Ishikawa (cell line): ENCODE results near the gene KRT9.

Experiments used
- CEBPB ChIP-seq: IDR thresholded peaks from 2 replicates; pipeline ENCODE4 v1.6.1; 2012
- EP300 ChIP-seq: IDR thresholded peaks from 2 replicates; pipeline ENCODE4 v1.6.1; 2012; ENCODE audit warnings: borderline replicate concordance
- FOXM1 ChIP-seq: IDR thresholded peaks from 2 replicates; pipeline ENCODE4 v1.6.1; 2012; ENCODE audit warnings: low read depth, borderline replicate concordance
- MAX ChIP-seq: IDR thresholded peaks from 2 replicates; pipeline ENCODE4 v1.6.1; 2012
- RAD21 ChIP-seq: IDR thresholded peaks from 2 replicates; pipeline ENCODE4 v1.6.1; 2012; ENCODE audit warnings: low read depth
- TAF1 ChIP-seq: IDR thresholded peaks from 2 replicates; pipeline ENCODE4 v1.6.1; 2012; ENCODE audit warnings: low read depth, mild to moderate bottlenecking
- TEAD4 ChIP-seq: IDR thresholded peaks from 2 replicates; pipeline ENCODE4 v1.6.1; 2012

GRCh38 chr17:41520821-41521521 lies 50.9 kb downstream of the KRT9 start:
- no peak for TF ChIP-seq RAD21
- no peak for TF ChIP-seq TAF1
- no peak for TF ChIP-seq CEBPB
- no peak for TF ChIP-seq EP300
- no peak for TF ChIP-seq MAX
- TF ChIP-seq TEAD4 = no peak
- no peak for TF ChIP-seq FOXM1
